ENCODE results near the gene RDH12.

GRCh38 chr14:67717048-67717447 lies 15.4 kb downstream of the RDH12 start:
- no peak for TF ChIP-seq ZFP3 (CRISPR knock-in tag; IDR thresholded peaks at IDR 0.05)
- no peak for TF ChIP-seq ZFP30 (CRISPR knock-in tag; IDR thresholded peaks at IDR 0.05)
- TF ChIP-seq PATZ1 (CRISPR knock-in tag; IDR thresholded peaks at IDR 0.05; ENCODE audit: borderline replicate concordance) = no peak
- no peak for TF ChIP-seq OSR1 (CRISPR knock-in tag; IDR thresholded peaks at IDR 0.05)
- TF ChIP-seq GLIS3 (CRISPR knock-in tag; IDR thresholded peaks at IDR 0.05) = no peak
- no peak for TF ChIP-seq TCF4 (CRISPR knock-in tag; IDR thresholded peaks at IDR 0.05; ENCODE audit: borderline replicate concordance)
- no peak for TF ChIP-seq CSDC2 (CRISPR knock-in tag; IDR thresholded peaks at IDR 0.05)
- TF ChIP-seq ARNTL (CRISPR knock-in tag; IDR thresholded peaks at IDR 0.05; ENCODE audit: borderline replicate concordance, low read depth) = no peak
- TF ChIP-seq PPARA (CRISPR knock-in tag; IDR thresholded peaks at IDR 0.05; ENCODE audit: borderline replicate concordance) = no peak
- TF ChIP-seq BACH2 (CRISPR knock-in tag; IDR thresholded peaks at IDR 0.05; ENCODE audit: borderline replicate concordance) = no peak
